GM19035 (cell line): ENCODE data around the gene ATP11A.
"Not testable (repeated sequence)": the region's sequence is repeated elsewhere in the genome, so short reads cannot be mapped to it uniquely, and the experiment has no call there.

Source experiments
- ATAC-seq: cut with Tn5 transposase; IDR thresholded peaks from one replicate; pipeline ENCODE4 v1.9.1; 2021; ENCODE audit not compliant: unreplicated experiment

ATP11A gene

DNA sequence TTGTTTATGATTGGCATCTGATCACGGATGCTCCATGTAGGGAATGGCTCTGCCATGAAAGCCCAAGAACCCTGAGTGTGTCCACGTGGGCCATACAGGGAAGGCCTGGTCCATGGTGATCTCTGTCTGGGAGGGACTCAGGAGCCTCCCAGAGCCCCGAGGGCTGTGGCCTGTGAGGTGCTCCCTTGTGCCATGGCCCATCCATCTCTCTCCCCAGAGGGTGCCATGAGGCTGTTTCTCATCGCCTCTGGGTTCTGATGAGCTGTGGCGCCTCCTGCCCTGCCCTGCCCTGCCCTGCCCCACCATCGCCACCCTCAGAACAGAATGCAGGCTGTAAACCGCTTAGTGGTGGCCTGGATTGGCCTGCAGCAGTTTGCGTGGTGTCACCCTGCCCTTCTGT, 83.1 kb downstream of the ATP11A start:
- no peak for ATAC-seq

- ATAC-seq, result no peak
Measured at GRCh38 chr13:112773601-112774447, 84.0 kb downstream of the ATP11A start.

- ATAC-seq, result no peak
Measured at GRCh38 chr13:112774448-112774792, 84.6 kb downstream of the ATP11A start.

DNA sequence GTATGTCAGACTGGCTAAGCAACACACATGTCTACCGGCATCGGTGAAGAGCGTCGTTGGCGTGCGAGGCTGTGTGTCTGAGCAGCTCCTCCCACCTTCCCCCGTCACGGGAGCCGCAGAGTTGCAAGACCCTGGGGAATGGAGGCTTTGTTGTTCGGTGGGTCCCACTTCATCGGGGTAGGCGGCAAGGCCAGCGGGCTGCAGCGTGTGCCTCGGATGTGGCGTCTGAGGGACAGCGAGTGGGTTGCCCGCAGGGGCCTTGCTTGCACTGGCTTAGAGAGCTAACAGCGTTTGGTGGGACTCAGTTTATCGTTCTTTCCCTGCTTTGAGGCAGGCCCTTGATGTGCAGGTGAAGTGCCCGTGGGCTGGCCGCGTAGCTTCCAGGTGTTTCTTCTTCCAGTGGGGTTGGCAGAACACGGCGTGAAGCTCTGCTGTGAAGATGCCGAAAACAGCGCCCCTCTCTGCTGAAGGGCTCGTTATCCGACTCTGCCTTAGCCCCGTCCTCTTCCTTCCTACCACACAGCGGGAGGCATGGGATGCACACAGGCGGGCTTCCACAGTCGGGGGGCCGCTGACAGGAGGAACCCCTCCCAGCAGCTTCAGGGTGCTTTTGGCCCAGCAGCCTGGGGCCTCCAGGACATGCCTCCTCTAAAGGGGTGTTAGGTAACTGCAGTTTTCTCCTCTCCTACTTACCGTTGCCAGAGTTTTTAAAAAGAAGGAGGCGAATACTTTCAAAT, 85.2 kb downstream of the ATP11A start:
- ATAC-seq, result no peak

- ATAC-seq, result no peak
Measured at GRCh38 chr13:112775791-112776279, 86.0 kb downstream of the ATP11A start.

DNA sequence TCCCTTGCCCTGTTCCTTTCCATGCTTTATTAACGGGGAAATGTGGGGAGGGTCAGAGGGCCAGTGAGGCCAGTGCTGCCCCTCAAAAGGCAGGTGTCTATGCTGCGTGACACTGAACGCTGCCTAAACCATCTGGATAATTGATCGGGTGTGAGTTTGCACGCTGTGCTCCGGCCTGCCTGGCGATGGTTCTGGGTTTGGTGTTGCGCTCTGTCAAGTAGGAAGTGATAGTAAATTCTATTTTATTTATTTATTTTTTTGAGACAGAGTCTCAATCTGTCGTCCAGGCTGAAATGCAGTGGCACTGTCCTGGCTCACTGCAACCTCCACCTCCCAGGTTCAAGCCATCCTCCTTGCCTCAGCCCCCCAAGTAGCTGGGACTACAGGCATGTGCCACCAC, 86.5 kb downstream of the ATP11A start:
- ATAC-seq, result no peak

DNA sequence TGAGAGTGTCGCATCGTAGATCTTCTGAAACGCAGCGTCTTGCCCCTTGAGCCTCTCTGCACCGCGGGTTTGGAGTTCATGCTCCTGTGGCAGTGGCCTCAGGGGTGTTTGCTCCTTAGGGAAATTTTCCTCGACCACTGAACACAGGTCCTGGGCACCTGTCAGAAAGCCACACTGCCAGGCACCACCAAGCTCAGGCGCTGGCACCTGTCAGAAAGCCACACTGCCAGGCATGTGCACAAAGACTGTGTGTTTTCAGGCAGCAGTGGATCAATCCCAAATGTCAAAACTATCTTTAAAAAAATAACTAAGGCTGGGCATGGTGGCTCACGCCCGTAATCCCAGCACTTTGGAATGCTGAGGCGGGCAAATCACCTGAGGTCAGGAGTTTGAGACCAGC, 87.1 kb downstream of the ATP11A start:
- no peak for ATAC-seq

DNA sequence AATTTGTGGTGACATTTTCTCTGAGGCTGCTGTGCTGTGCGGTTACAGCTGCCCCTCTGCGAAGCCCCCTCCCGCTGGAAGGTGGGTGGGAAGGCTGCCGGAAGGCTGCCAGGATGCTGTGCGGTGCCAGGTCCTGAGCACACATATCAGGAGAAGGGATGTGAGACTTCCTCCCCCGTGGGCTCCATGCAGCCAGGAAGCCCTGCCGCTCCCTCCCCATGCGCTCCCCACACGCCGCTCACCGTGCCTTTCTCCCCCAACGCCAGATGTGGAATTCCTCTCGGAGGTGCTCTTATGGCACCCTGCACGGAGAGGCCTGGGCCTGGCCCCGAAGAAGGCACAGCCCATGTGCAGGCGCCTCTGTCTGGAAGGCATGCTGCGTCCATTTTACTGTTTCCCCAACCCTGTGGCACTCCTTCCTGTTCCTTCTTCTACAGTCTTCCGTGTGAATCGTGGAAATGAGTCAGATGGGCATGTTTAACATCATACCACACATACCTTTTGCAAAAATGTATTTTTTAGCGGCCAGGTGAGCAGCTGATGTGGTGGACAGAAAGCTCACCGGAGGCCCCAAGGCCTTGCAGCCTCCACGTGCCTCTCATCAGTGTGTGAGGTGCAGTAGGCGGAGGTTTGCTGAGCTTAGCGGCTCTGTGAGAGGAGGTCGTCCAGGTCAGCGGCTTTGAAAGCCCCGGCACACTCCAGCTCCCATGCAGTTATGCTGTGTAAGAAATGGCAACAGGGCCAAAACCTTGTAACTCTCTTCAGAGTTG, 88.0 kb downstream of the ATP11A start:
- no peak for ATAC-seq

- ATAC-seq, result no peak
Measured at GRCh38 chr13:112779856-112780604, 90.2 kb downstream of the ATP11A start.

DNA sequence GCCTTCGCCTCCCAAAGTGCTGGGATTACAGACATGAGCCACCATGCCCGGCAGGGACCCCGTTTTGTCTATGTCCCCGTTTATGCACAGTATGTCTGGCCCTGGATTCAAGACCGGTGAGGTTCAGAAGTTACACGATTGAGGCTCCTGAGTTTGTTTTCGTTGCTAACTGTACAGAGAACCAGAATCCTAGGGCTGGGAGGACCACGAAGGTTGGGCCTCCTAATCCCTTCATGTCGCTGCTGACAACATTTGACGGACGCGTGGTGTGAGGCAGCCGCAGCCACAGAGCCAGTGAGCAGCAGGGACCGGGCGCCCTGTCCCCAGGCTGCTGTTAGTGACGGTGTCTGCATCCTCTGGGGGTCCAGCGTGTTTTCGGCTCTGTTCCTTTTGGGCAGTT, 91.4 kb downstream of the ATP11A start:
- no peak for ATAC-seq

GRCh38 chr13:112781881-112782361, 92.1 kb downstream of the ATP11A start:
- no peak for ATAC-seq

DNA sequence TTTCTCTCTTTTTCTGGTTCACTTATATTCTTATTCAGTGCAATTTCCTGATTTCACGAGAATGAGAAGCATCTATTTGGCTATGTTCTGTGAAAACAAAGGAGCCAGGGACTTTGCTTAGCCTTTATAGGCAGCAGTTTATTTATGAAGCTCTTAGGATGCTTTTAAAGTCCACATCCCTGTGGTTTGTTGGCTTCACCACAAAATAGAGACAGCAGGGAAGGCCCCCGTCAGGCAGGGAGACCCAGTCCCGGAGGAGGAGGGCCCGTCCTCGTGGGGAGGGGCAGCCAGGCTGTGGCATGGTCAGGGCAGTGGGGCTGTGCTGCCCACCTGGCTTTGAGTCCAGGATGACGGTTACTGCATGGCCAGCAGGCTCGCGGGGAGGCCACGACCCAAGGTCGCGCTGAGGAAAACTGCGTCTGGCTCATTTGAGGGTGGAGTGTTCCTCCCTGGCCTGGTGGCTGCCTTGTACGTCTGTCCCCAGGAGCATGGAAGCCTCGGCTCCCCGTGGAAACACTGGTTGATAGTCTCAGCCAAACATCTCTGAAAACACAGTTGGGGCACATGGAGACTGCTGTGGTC, 92.7 kb downstream of the ATP11A start:
- ATAC-seq, result no peak

- no peak for ATAC-seq
Measured at GRCh38 chr13:112783135-112783977, 93.5 kb downstream of the ATP11A start.

DNA sequence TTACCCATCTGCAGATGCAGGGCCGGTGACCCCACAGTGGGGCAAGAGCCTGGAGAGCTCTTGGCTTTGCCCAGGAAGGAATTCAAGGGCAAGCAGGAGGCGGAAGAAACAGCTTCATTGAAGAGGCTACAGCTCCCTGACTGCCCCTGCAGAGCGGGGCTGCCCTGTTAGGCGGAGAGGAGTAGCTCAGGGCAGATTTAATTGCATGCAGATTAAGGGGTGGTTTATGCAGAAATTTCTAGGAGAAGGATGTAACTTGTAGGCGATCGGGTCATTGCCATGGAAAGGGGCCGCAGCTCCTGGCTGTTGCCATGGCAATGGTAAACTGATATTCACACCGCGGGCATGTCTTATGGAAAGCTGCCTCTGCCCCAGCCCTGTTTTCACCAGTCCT, 94.1 kb downstream of the ATP11A start:
- ATAC-seq, result no peak

DNA sequence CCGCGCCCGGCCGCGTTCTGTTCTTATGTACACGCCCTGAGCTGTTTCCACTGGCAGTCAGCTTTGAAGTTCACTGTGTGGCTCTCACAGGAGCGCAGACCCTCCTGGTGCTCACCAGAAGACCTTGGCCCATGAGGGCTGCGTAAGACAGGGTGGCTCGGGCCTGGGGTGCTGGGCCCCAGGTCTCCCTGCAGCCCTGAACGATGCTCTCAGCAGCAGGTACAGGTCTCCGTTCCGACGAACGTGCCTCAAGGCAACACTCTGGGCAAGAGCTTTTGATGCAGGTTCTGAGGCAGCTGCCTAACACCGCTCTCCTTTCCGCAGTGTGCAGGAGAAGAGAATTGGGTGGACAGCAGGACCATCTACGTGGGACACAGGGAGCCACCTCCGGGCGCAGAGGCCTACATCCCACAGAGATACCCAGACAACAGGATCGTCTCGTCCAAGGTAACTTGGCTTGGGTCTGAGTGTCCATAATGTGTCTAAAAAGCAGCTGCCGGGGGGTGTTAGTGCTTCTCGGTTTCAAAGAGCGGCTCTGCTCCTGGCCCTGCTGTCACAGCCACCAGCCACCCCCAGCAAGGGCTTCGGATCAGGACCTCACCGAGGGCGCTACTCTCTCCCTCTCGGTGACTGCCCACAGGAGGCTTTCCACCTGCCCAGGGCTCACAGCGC, 95.1 kb downstream of the ATP11A start:
- no peak for ATAC-seq

DNA sequence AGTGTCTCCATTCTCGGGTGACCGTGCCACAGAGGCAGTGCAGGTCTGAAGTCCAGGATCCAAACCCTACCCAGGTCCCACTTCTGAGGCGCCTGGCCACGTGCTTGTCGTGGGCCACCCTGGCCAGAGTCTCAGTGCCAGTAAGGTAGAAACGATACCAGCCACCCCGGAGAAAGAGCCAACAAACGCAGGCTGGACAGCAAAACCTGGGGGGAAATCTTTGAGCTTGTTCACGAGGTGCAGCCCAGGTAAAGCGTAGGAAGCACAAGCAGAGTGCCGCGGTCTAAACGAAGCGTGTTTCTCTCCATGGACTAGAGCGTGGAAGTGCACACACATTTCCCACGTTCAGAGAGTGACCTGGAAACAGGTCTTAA, 95.6 kb downstream of the ATP11A start:
- no peak for ATAC-seq

GRCh38 chr13:112786810-112787209, 97.0 kb downstream of the ATP11A start:
- ATAC-seq, result not testable (repeated sequence)

DNA sequence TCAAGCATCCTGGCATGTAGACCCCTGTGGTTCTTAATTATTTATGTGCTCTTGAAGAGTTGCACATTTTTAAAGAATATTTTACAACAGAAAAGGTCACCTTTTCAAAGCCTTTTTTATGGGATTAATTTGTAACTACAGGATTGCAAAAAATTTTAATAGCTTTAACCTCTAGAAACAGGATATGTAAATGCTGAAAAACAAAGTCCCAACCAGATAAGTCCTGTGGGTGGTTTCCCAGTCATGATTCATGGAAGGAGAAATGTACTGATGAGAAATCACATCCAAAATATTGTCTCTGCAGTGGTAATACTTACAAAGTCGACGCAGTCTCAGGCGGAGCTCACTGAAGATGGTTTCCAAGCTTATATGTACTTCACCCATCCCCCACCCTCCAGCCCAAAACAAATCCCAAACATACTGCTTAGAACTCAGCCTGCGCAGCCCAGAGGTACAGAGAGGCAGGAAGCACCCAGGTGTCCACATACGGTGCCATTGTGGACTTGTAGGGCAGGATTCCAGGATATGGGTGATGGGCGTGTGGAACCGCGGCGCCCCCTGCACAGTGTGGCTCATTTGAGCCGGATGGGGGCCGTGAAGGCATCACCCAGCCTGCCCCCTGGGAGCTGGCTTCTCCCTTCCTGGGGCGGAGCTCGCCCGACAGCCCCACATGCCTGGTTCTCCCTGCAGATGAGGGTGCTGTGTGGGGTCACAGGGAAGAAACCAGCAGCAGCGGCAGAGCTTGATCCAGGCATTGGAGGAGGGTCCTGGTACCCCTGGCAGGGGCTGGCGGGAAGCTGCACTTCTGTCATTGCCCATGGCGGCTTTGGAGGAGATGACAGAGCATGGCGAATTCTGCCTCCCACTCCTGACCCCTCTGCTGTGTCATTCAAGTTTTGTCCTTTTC, 101.2 kb downstream of the ATP11A start:
- ATAC-seq, result no peak
